GM12892 (cell line): Measurements from ENCODE around the gene DISP1.

ENCODE experiments used
- POLR2A ChIP-seq: IDR thresholded peaks from 2 replicates; pipeline ENCODE4 v1.6.1; 2011; ENCODE audit warnings: low read depth, low read length, control low read depth
- TAF1 ChIP-seq: IDR thresholded peaks from 2 replicates; pipeline ENCODE4 v1.6.1; 2011; ENCODE audit warnings: low read depth, mild to moderate bottlenecking, control low read depth, low read length, borderline replicate concordance

DNA sequence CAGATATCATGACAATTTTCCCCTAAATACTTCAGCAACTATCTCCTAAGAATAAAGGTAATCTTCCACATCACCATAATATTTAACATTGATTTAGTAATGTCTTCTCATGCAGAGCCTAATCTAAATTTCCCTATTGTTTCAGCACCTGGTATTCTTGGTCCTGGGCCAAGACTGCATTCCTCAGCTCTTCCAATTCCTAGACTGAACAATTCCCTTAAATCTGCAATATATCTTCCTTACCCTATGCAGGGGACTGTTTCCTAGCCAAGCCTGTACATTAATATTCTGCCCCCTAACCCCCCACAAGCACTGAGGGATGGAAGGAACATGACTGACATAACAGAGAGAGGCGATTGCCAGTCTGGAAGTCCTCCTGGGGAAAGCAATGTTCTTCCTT lies 28.7 kb upstream of the DISP1 start:
- no peak for TF ChIP-seq POLR2A
- no peak for TF ChIP-seq TAF1
